GM19452 (cell line): ENCODE measurements around the gene IP6K2.

Source experiments
- ATAC-seq: cut with Tn5 transposase; IDR thresholded peaks from one replicate; pipeline ENCODE4 v1.9.1; 2021; ENCODE audit not compliant: unreplicated experiment

The IP6K2 gene

DNA sequence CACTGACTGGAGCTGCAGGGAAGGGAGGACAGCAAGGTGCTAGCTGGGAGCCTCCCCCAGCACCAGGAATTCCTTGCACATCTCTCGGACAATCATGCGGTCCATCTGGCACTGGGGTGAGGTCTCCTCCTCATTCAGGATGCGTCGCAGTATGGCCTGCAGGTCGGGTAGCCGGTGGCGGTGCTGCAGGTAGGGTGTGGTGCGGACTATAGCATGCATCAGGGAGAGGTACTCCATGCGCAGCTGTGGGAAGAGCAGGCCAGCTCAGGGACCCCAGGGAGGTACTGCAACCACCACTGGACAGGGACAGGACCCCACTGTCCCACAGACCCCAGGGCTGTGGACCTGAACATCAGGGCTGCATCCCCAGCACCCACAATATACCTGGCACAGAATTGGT, 42.5 kb downstream of the IP6K2 start:
- no peak for ATAC-seq

DNA sequence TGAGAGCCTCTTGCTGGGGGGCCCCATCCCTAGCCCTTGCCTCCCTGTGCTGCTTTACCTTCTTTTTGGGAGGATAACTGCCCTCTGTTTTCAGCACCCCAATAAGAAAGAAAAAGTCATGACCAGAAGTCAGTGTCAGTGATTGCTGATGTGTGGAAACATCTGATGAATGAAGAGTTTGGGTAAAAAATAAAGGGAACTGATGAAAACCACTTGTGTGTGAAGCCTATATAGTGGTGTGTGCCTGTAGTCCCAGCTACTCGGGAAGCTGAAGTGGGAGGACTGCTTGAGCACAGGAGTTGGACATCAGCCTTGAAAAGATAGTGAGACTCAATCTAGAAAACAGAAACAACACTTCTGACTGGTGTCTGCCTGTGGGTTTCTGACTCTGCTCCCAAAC, 44.5 kb downstream of the IP6K2 start:
- ATAC-seq, result no peak

- ATAC-seq, result no peak
These were observed 52.1 kb downstream of the IP6K2 start for GRCh38 chr3:48664929-48665328.

DNA sequence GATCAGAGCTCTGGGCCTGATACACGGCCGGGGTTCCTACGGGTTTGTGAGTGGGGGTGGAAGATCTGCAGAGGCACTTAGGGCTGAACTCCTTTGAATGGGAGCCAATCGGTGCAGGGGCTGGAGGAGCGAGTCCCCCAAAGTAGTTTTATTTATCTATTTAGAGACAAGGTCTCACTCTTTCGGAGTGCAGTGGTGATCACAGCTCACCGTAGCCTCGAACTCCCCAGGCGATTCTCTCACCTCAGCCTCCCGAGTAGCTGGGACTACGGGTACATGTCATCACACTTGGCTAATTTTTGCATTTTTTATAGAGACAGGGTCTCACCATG, 52.7 kb downstream of the IP6K2 start:
- no peak for ATAC-seq

DNA sequence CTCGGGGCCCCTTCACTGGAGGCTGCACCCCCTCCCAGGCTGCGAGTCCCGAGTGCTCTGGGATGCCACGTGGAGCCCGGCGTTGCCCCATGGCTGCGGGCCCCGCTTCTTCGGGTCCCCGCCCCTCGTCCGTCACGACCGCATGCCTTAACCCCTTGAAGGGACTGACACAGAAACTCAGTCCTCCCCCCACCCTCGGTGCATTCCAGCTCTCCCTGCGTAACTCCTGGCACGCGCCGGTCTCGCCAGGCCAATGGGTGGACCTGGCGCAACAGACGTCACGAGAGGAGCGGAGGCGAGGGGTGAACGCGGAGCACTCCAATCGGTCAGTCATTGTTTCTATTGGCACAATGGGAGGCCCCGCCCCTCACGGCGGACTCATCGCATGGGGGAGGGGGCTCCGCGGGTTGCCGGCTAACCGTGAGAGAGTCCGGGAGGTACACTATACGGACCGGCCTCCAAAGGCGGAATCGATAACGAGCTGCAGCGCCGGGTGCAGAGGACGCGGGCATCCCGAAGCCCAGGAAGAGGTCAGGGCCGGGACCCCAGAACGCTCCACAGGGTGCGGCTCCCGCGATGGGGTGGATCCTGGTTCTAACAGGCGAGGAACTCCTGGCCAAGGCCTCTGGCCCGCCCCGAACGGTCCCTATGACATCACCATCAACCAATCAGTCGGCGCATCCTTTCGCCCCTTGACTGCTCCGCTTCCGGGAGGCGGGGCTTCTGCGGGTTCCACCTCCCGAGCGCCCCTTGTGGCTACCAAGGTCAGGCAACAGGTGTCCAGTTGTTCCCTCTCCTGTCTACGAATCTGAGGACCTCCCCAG, 53.3 kb downstream of the IP6K2 start:
- ATAC-seq, result peak; percentile 78

- no peak for ATAC-seq
These were observed 54.1 kb downstream of the IP6K2 start, which contains the start of gene CELSR3 for GRCh38 chr3:48662753-48663488. TSS of gene CELSR3 (minus strand) at chr3:48662886. CDS start at chr3:48662634, 252 bp downstream.

DNA sequence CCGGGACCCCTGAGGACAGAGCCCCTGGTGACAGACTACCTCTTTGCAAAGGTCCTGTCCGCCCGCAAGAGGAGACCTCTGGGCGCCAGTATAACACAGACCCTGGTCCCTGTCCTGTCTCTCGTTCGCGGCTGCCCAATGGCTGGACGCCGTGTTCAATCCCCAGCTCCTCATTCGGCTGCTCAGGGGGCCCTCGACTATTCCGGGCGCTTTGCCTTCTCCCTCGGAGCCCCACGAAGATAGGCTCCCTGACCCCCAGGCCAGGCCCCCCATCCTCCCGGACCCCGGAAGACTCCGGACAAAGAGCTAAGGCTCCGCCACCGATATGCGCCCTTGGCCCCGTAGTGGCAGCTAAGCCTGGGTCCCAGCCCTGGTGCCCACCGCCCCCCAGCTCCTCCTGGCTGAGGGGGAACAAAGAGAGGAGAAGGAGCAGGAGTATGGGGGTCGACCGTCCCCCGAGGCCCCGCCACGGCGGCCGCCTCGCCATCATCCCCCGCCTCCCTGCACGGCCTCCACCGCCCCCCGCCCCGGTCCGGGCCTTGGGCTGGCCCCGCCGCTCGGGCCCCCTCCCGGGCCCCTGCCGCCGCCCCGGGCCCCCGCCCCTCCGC, 54.8 kb downstream of the IP6K2 start:
- ATAC-seq, result no peak

- no peak for ATAC-seq
These were observed 55.4 kb downstream of the IP6K2 start for GRCh38 chr3:48661501-48662144.

- ATAC-seq, result no peak
These were observed 56.1 kb downstream of the IP6K2 start for GRCh38 chr3:48660800-48661400.

GRCh38 chr3:48656841-48657281, 60.2 kb downstream of the IP6K2 start:
- no peak for ATAC-seq

DNA sequence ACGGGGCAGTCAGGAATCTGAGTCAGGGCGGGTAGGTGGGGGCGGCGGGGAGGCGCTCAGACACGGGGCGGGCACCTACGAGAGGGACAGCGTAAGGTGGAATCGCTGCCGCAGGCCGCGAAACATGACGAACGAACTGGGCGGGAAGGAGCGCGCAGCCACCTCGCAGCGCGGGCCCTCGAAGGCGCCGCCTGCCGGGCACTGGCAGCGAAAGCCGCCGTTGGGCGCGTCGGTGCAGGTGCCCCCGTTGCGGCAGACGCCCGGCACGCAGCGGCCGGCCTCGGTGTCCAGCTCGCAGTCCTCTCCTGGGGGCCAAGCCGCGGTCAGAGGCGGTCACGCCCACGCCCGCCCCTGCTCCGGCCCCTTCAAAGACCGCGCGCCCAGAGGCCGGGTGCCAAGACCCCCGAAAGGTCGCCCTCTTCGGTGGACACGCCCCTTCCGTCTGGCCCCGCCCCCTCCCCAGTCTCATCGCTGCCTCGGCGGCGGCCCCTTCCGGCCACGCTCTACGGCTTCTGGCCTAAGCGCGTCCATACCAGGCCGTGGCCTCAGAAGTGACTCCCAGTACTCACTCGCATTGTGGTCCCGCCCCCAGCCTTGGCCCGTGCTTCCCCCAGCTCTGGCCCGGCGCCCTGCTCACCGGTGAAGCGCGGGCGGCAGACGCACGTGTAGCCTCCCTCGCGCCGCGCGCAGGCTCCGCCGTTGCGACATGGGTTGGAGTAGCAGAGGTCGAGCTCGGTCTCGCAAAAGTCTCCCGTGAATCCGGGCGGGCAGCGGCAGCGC, 60.8 kb downstream of the IP6K2 start:
- peak; percentile 54 for ATAC-seq

GRCh38 chr3:48655606-48656005, 61.4 kb downstream of the IP6K2 start:
- ATAC-seq, result no peak

DNA sequence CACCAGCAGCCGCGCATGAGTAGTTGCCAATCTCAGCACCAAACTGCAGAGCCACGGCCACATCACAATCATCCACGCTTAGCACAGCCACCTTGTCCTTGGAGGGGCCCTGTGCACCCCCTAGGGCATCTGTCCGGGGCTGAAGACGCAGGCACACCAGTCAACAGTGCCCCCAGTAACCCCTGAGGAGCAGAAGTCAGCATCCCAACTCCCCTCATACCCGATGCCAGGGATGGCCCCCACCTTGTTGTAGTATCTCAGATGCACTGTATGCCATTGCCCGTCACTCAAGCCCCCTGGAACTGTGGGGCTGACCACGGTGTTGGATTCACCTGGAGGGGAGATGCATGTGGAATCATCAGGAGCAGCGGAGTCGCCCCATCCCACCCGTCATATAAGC, 62.0 kb downstream of the IP6K2 start:
- no peak for ATAC-seq

DNA sequence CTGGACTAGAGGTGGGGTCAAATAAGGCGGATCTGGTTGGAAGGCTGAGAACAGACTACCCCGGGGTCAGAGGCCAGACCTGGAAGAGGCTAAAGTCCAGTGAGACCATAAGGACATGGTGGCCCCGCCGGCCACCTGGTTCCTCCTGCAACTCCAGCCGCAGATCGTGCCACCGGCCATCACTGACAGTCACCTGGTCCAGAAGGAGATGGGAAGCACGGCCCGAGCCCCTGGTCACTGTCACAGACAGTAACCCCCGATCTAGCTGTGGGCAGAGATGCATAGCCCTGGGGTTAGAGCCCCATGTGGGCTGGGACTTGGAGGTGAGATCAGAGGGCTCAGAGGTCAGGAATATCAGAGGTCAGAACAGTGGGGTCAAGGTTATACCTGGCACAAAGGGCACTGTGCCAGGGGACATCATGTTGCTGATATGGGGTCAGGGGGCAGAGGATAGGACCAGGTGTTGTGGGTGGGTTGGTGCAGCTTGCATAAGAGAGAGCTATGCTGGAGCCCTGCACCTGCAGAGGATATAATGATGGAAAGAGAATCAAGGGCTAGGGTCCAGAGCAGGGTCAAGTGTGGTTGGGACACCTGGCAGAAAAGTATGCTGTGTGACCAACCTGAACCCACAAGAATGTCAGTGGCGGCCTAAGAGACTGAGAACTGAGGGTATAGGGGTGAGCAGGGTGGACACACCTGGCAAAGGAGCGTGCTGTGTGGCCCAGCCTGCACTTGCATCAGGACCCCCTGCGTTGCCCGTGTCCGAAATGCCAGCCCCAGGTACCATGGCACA, 63.9 kb downstream of the IP6K2 start:
- no peak for ATAC-seq

DNA sequence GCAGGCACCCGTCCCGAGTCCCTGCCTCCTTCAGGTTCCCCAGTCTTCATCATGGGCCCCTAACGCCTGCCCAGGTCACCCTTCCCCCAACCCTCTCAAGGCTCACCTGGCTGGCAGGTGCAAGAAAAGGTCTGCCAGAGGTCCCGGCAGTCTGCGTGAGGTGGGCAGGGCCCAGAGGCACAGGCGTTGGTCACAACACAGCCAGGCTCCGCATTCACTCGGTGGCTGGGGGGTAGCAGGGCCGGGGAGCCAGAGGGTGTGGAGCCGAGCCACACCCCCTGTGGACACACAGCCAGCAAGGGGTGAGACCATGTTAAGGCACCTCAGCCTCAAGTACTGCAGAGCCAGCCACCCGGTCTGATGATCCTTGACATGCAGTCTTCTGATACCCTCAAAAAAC, 65.2 kb downstream of the IP6K2 start:
- ATAC-seq, result no peak

GRCh38 chr3:48650723-48651122, 66.3 kb downstream of the IP6K2 start:
- no peak for ATAC-seq

DNA sequence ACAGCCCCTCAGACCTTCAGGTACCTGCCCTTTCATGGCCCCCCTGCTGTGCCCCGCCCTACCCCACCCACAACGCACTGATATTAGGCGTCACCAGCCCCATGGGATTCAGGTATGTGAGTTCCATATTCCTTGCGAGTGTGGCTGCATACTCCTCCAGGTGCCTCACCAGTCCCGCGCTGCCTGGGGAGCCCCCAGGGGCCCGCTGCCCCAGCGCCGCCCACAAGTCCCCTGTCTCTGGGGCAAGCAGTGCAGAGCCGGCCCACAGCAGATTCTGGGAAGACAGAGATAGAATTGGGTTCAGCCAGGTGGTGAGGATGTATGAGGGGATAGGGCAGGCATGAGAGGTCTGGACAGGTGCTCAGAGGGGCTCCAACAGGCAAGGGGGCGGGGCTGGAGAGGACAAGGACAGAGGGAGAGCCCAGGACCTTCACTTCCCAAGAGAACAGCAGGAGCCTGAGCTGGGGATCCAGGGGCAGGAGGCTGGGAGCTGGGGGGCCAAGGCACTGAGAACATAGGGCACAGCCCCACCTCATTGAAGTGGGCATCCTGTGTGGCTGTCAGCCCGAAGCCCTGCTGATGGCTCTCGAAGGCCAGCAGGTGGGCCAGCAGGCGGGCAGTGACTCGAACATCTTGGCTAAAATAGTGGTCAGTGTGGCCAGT, 68.7 kb downstream of the IP6K2 start:
- ATAC-seq, result no peak

DNA sequence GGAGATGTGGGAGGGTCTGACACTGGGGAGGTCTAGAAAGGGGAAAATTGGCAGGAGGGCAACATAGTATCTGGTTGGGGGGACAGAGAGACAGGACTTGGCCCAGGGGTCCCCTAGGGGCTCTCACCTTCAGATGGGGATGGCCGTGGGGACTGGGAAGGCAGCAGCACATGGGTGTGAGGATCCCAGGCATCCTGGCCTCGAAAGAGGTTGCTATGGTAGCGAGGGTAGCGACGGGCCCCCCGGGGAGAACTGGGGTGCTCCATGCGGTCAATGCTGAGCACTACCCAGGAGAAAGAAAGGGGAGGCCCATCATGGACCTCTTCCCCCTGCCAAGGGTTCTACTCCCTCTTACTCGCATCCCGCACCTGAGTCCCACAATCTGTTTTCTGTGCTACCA, 69.3 kb downstream of the IP6K2 start:
- ATAC-seq, result no peak
